Heart right ventricle (tissue), 16 donors: ENCODE data around the gene GGT6. TPM values are rescaled to one million over a fixed set of nuclear protein-coding genes. Genes with fewer than 3 reads are reported as not detected.
A peak's percentile ranks its signal among the peaks of the same experiment; 100 is the strongest.

ENCODE experiments used
- ATAC-seq, 8 donors: fragments of 200-7000 bp; cut with Tn5 transposase; one replicate each; pipeline ENCODE4 v1.9.1; 2020; ENCODE audit warnings: mild to moderate bottlenecking in 8 of 8, moderate library complexity in 8 of 8, moderate number of reproducible peaks in 1 of 8
- DNase-seq, 2 donors: peaks; one replicate each; pipeline ENCODE4 v3.0.0-alpha.2; 2020
- H3K27ac ChIP-seq, 10 donors: fragments of 200-600 bp; sonication (generic) in 2 of 10; one replicate each; pipeline versions ENCODE4 v1.5.0 to v1.8.0; 2020 to 2022; ENCODE audit warnings: mild to moderate bottlenecking in 3 of 10
- H3K27me3 ChIP-seq, 7 donors: fragments of 200-600 bp; one replicate each; pipeline ENCODE4 v1.8.0; 2021 to 2022; ENCODE audit warnings: mild to moderate bottlenecking in 2 of 7
- H3K36me3 ChIP-seq, 9 donors: fragments of 200-600 bp; sonication (generic) in 1 of 9; one replicate each; pipeline versions ENCODE4 v1.5.0 to v1.8.0; 2020 to 2022; ENCODE audit warnings: mild to moderate bottlenecking in 2 of 9
- H3K4me1 ChIP-seq, 9 donors: fragments of 200-600 bp; sonication (generic) in 1 of 9; one replicate each; pipeline versions ENCODE4 v1.5.0 to v1.8.0; 2020 to 2022; ENCODE audit warnings: mild to moderate bottlenecking in 4 of 9
- H3K4me3 ChIP-seq, 10 donors: fragments of 200-600 bp; sonication (generic) in 2 of 10; one replicate each; pipeline versions ENCODE4 v1.5.0 to v1.8.0; 2020 to 2022; ENCODE audit warnings: mild to moderate bottlenecking in 7 of 10, moderate library complexity in 2 of 10
- H3K9me3 ChIP-seq, 11 donors: fragments of 200-600 bp in 10 of 11; sonication (generic) in 2 of 11; one replicate each; pipeline versions ENCODE4 v1.5.0 to v1.8.0; 2013 to 2022; ENCODE audit warnings: mild to moderate bottlenecking in 2 of 11, control low read depth in 1 of 11, moderate library complexity in 1 of 11
- CTCF ChIP-seq, 9 donors: fragments of 200-600 bp; sonication (generic) in 2 of 9; IDR thresholded peaks; one replicate each; pipeline versions ENCODE4 v1.5.0 to v1.8.0; 2021 to 2022; ENCODE audit warnings: antibody characterized with exemption in 9 of 9, mild to moderate bottlenecking in 5 of 9, moderate library complexity in 1 of 9
- WGBS, 2 donors: extraction: QIAGEN DNeasy Blood & Tissue Kit; methylation state at CpG; one replicate each; pipeline ENCODE4 v1.1.7; 2013; ENCODE audit warnings: inconsistent platforms in 1 of 2; 5-methylcytosine and 5-hydroxymethylcytosine counted together
- intact Hi-C, 10 donors: fragments of 100-400 bp; cut with DNase I; formaldehyde crosslinking; loops; one replicate each; pipeline versions ENCODE4 v1.11.1 to v1.14.2; 2022
- polyA plus RNA-seq, 2 donors: library from polyadenylated mRNA; stranded (reverse); fragments of 200-250 nt; gene quantifications; one replicate each; pipeline ENCODE4 v1.2.3, GENCODE V29; 2013
- total RNA-seq, 10 donors: library from RNA; stranded (reverse); fragmentation: NEBNext Ultra II Directional in 3 of 10; extraction: Animal tissue kit (Norgen Biotek cat#: 25700) in 3 of 10; gene quantifications; one replicate each; pipeline versions ENCODE4 v1.2.1 to v1.2.4, GENCODE V29; 2021 to 2023
- donor health status: Arrhythmogenic right ventricular cardiomyopathy.
- donor health status: ischemic (EF 13 %, LVEDD 7.1; RV severe dilation, severe dysfunction).
- donor health status: healthy with polysubstance abuse.
- donor health status: DM: no; HTN: yes; CAD: no.
- donor health status: DM: no; HTN: no; CAD: no.
- donor health status: ischemic (EF 25% LVEDD 6.9; RV normal size, moderate dysfunction).
- donor health status: ischemic (EF 25% LVEDD 5.7; RV mildly dilated, moderate dysfunction).
- donor health status: healthy.
- donor health status: DM: yes; HTN: yes; CAD: no.
- donor health status: Ischemic cardiomyopathy.
- donor health status: ischemic (EF 35%, LVEDD 5.7; RV mildly dilated, moderate dysfunction).
- donor health status: nonischemic (EF 11% LVEDD 7.7; RV severe dilation, severe dysfunction).
- donor health status: DM: yes; HTN: yes; CAD: no.
- donor health status: PGD.
- donor health status: ischemic (EF 29% LVEDD 5.4; RV normal size, mild dysfunction).
- donor health status: nonischemic (EF 23%, LVEDD 6.1; RV moderate dilation, normal function).

Gene GGT6
- total and polyA plus RNA-seq, 12 donors: 0.03 to 0.19 (median 0.12) TPM; not detected in 6

DNA sequence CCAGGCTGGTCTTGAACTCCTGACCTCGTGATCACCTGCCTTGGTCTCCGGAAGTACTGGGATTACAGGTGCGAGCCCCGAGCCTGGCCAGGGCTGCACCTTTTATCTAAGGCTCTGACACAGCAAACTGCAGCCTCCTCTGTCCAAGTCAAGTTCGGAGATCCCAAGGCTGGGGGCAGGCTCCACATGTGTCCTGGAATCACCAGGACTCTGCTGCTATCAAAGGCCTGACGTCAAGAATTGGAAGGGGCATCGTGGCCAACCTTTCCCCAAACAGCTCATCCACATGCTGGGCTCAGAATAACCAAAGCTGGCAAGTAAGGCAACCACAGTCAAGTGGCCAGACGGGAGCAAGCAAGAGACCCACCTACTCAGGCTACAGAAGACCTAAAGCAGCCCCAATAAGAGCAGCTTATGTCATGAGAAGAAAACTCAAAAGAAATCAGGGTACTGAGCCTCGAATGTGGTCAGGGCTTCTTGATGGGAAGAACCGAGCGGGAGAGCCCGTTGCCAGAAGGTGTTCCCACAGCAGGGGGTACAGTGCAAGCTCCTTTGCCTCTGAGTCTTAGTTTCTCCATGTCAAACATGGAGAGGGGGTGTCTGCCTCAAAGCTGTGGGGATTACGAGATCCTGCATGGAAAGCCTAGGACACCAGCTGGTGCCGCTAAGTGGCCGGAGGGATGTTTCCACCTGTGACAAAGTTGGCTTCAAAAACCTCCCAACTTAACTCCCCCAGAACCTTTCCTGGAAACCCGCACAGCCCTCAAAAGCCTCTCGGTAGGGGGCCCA is 13.1 kb downstream of the GGT6 start:
- no peaks in the 10 kb centered on the region for H3K9me3 ChIP-seq
- no peak overlapping the region for H3K4me3 ChIP-seq
- no peak for DNase-seq
- TF ChIP-seq CTCF (IDR thresholded peaks at IDR 0.05): no peak
- H3K27ac ChIP-seq: no peak overlapping the region
- H3K4me1 ChIP-seq: no peaks in the 10 kb centered on the region
- 85 to 88% methylated on average over 17 of the region's 17 CpGs for WGBS, 2 donors
- ATAC-seq: peak in 2 of 8 donors; percentile 15 to 50
- H3K27me3 ChIP-seq: no peaks in the 10 kb centered on the region
- peaks cover 0 to 99% (median 52%) of the 10 kb centered on the region in 9 donors for H3K36me3 ChIP-seq
- intact Hi-C loops: loop anchor here in 1 of 10 donors (10.0 kb wide), 1 partner anchor 123 kb away; no protein-coding TSS in a partner anchor

- no peak for DNase-seq
- no peaks in the 10 kb centered on the region for H3K27me3 ChIP-seq
Measured at GRCh38 chr17:4545217-4545951, 15.0 kb downstream of the GGT6 start.

GRCh38 chr17:4544951-4545216 is 15.5 kb downstream of the GGT6 start:
- ATAC-seq: no peak
- no peak for DNase-seq
- intact Hi-C loops: loop anchor here in 4 of 10 donors (5.0 to 10.0 kb wide), 3 partner anchors 38 to 123 kb away; no protein-coding TSS in a partner anchor
- H3K4me1 ChIP-seq: peaks cover 0 to 24% (median 10%) of the 10 kb centered on the region in 9 donors
- no peak overlapping the region for H3K27ac ChIP-seq
- 83 to 88% methylated on average over 17 to 18 of the region's 18 CpGs for WGBS, 2 donors
- no peak for TF ChIP-seq CTCF (IDR thresholded peaks at IDR 0.05)
- H3K4me3 ChIP-seq: no peak overlapping the region
- peaks cover 0 to 98% (median 45%) of the 10 kb centered on the region in 9 donors for H3K36me3 ChIP-seq
- H3K9me3 ChIP-seq: no peaks in the 10 kb centered on the region
- no peaks in the 10 kb centered on the region for H3K27me3 ChIP-seq

More at GRCh38 chr17:4545217-4545951, 15.0 kb downstream of the GGT6 start:
- Histone ChIP-seq H3K9me3 (no peaks in the 10 kb centered on the region), H3K36me3 (peaks cover 0 to 98% (median 50%) of the 10 kb centered on the region in 9 donors), H3K4me3 (no peak overlapping the region), H3K27ac (no peak overlapping the region), H3K4me1 (peaks cover 0 to 19% (median 6%) of the 10 kb centered on the region in 9 donors)
- ATAC-seq: no peak
- TF ChIP-seq CTCF (IDR thresholded peaks at IDR 0.05): no peak
- intact Hi-C loops: loop anchor here in 1 of 10 donors (10.0 kb wide), 1 partner anchor 121 kb away; no protein-coding TSS in a partner anchor
- 91 to 94% methylated on average over 32 of the region's 32 CpGs for WGBS, 2 donors

GRCh38 chr17:4544135-4544950 is 16.0 kb downstream of the GGT6 start:
- intact Hi-C loops: loop anchor here in 4 of 10 donors (5.0 to 10.0 kb wide), 3 partner anchors 37 to 122 kb away; no protein-coding TSS in a partner anchor
- ATAC-seq: no peak
- DNase-seq: no peak
- Histone ChIP-seq H3K36me3 (peaks cover 0 to 98% (median 44%) of the 10 kb centered on the region in 9 donors), H3K27ac (no peak overlapping the region), H3K27me3 (no peaks in the 10 kb centered on the region), H3K4me1 (peaks cover 0 to 29% (median 14%) of the 10 kb centered on the region in 9 donors), H3K4me3 (no peak overlapping the region), H3K9me3 (no peaks in the 10 kb centered on the region)
- TF ChIP-seq CTCF (IDR thresholded peaks at IDR 0.05): no peak
- 92 to 94% methylated on average over 34 to 37 of the region's 37 CpGs for WGBS, 2 donors
